Uterus (tissue), 4 donors: ENCODE measurements around the gene AGMO. TPM values are rescaled to one million over a fixed set of nuclear protein-coding genes. Genes with fewer than 3 reads are reported as not detected.

Experiments used
- DNase-seq, 2 donors: peaks; one replicate each; pipeline ENCODE4 v3.0.0-alpha.2; 2019 to 2020
- H3K27ac ChIP-seq, 2 donors: fragments of 200-600 bp; sonication (generic); 1 replicate in 1 of 2; 2 replicates in 1 of 2; pipeline ENCODE4 v1.5.1; 2016 to 2018
- H3K27me3 ChIP-seq, 2 donors: fragments of 200-600 bp; sonication (generic); one replicate each; pipeline ENCODE4 v1.5.1; 2018 to 2019; ENCODE audit warnings: control low read depth in 1 of 2
- H3K36me3 ChIP-seq, 2 donors: fragments of 200-600 bp; sonication (generic); one replicate each; pipeline ENCODE4 v1.5.1; 2019; ENCODE audit warnings: control low read depth in 1 of 2
- H3K4me1 ChIP-seq, 2 donors: fragments of 200-600 bp; sonication (generic); one replicate each; pipeline ENCODE4 v1.5.1; 2018 to 2019; ENCODE audit warnings: control low read depth in 1 of 2
- H3K4me3 ChIP-seq, 2 donors: fragments of 200-600 bp; sonication (generic); 1 replicate in 1 of 2; 2 replicates in 1 of 2; pipeline ENCODE4 v1.5.1; 2018 to 2019; ENCODE audit warnings: mild to moderate bottlenecking in 1 of 2
- H3K9me3 ChIP-seq, 2 donors: fragments of 200-600 bp; sonication (generic); one replicate each; pipeline ENCODE4 v1.5.1; 2019; ENCODE audit warnings: control low read depth in 1 of 2
- CTCF ChIP-seq, 4 experiments: fragments of 200-600 bp in 2 of 4; fragments of 450-650 bp in 2 of 4; sonication (generic) in 2 of 4; IDR thresholded peaks; one replicate each; pipeline ENCODE4 v1.5.1; 2016 to 2019; ENCODE audit warnings: antibody characterized with exemption in 4 of 4, mild to moderate bottlenecking in 2 of 4, moderate library complexity in 1 of 4
- POLR2A ChIP-seq, 2 donors: fragments of 450-650 bp; IDR thresholded peaks; one replicate each; pipeline ENCODE4 v1.6.1; 2016; ENCODE audit warnings: antibody characterized with exemption in 2 of 2, mild to moderate bottlenecking in 1 of 2, moderate library complexity in 1 of 2
- intact Hi-C: fragments of 100-400 bp; cut with DNase I; formaldehyde crosslinking; loops from one replicate; pipeline ENCODE4 v1.15.1; 2023; ENCODE audit warnings: low total_unique reads
- total RNA-seq, 4 donors: library from RNA; depleted of rRNA in 3 of 4; stranded (reverse); fragments of >200 nt in 3 of 4; gene quantifications; one replicate each; pipeline versions ENCODE4 v1.1.0 to v1.2.4, GENCODE V29; 2014 to 2023
- donor health status: DM: yes; HTN: yes; CAD: no.

AGMO gene
- total RNA-seq, 4 donors from 2014 or later = 0.24 to 1.5 TPM; not detected in 2

GRCh38 chr7:15417341-15417988 is 144.3 kb downstream of the AGMO start:
- DNase-seq = no peak
- no peaks in the 10 kb centered on the region for H3K36me3 ChIP-seq

GRCh38 chr7:15411019-15411418 is 150.8 kb downstream of the AGMO start:
- Histone ChIP-seq H3K4me1 (no peaks in the 10 kb centered on the region), H3K36me3 (no peaks in the 10 kb centered on the region), H3K27ac (no peak overlapping the region), H3K4me3 (no peak overlapping the region), H3K9me3 (peaks cover 0 to 4% of the 10 kb centered on the region in 2 donors), H3K27me3 (no peaks in the 10 kb centered on the region)
- TF ChIP-seq CTCF (IDR thresholded peaks at IDR 0.05) = no peak
- TF ChIP-seq POLR2A (IDR thresholded peaks at IDR 0.05) = no peak
- no peak for DNase-seq
- intact Hi-C loops = no loop called here

More at GRCh38 chr7:15417341-15417988, 144.3 kb downstream of the AGMO start:
- TF ChIP-seq POLR2A (IDR thresholded peaks at IDR 0.05) (no peak), CTCF (IDR thresholded peaks at IDR 0.05) (no peak)
- intact Hi-C loops = no loop called here
- no peak overlapping the region for H3K4me3 ChIP-seq
- no peak overlapping the region for H3K27ac ChIP-seq
- H3K9me3 ChIP-seq = peaks cover 0 to 4% of the 10 kb centered on the region in 2 donors
- no peaks in the 10 kb centered on the region for H3K27me3 ChIP-seq
- no peaks in the 10 kb centered on the region for H3K4me1 ChIP-seq

GRCh38 chr7:15407910-15408309 is 153.9 kb downstream of the AGMO start:
- Histone ChIP-seq H3K27me3 (no peaks in the 10 kb centered on the region), H3K9me3 (no peaks in the 10 kb centered on the region), H3K4me3 (no peak overlapping the region), H3K36me3 (no peaks in the 10 kb centered on the region), H3K27ac (no peak overlapping the region), H3K4me1 (no peaks in the 10 kb centered on the region)
- TF ChIP-seq POLR2A (IDR thresholded peaks at IDR 0.05) (no peak), CTCF (IDR thresholded peaks at IDR 0.05) (no peak)
- intact Hi-C loops = no loop called here
- no peak for DNase-seq

- intact Hi-C loops = no loop called here
Measured at GRCh38 chr7:15403751-15404150, 158.1 kb downstream of the AGMO start.

More at GRCh38 chr7:15403751-15404150, 158.1 kb downstream of the AGMO start:
- no peaks in the 10 kb centered on the region for H3K36me3 ChIP-seq
- no peak overlapping the region for H3K4me3 ChIP-seq
- no peak for DNase-seq
- no peaks in the 10 kb centered on the region for H3K27me3 ChIP-seq
- no peak for TF ChIP-seq CTCF (IDR thresholded peaks at IDR 0.05)
- TF ChIP-seq POLR2A (IDR thresholded peaks at IDR 0.05) = no peak
- H3K4me1 ChIP-seq = no peaks in the 10 kb centered on the region
- H3K9me3 ChIP-seq = no peaks in the 10 kb centered on the region
- H3K27ac ChIP-seq = no peak overlapping the region
